Chondrocyte (in vitro differentiated cells): ENCODE measurements around the gene FNBP1. TPM values are rescaled to one million over a fixed set of nuclear protein-coding genes. Genes with fewer than 3 reads are reported as not detected.

Source experiments
- DNase-seq: peaks from one replicate; pipeline ENCODE4 v3.0.0; 2021; ENCODE audit warnings: mixed read lengths, low spot score
- H3K27ac Mint-ChIP-seq: one replicate; pipeline ENCODE4 v1.8.0; 2021; ENCODE audit warnings: mild to moderate bottlenecking, moderate library complexity, mixed read lengths; ENCODE audit not compliant: unreplicated experiment
- H3K27me3 Mint-ChIP-seq: 2 replicates; pipeline ENCODE4 v1.8.0; 2021; ENCODE audit warnings: low read depth, mixed read lengths
- H3K36me3 Mint-ChIP-seq: 2 replicates; pipeline ENCODE4 v1.8.0; 2021; ENCODE audit warnings: low read depth, mixed read lengths
- H3K4me1 Mint-ChIP-seq: 2 replicates; pipeline ENCODE4 v1.8.0; 2021; ENCODE audit warnings: low read depth, mild to moderate bottlenecking, mixed read lengths
- H3K4me3 Mint-ChIP-seq: one replicate; pipeline ENCODE4 v1.8.0; 2021; ENCODE audit warnings: mild to moderate bottlenecking, moderate library complexity, mixed read lengths; ENCODE audit not compliant: unreplicated experiment
- H3K9me3 Mint-ChIP-seq: 2 replicates; pipeline ENCODE4 v1.8.0; 2021; ENCODE audit warnings: low read depth, mixed read lengths
- CTCF ChIP-seq: fragments of 200-600 bp; sonication (generic); IDR thresholded peaks from 2 replicates; pipeline ENCODE4 v1.5.0; 2021; ENCODE audit warnings: antibody characterized with exemption, mild to moderate bottlenecking, moderate library complexity
- long read RNA-seq: library from polyadenylated mRNA; stranded (forward); transcript quantifications from one replicate; pipeline ENCODE4 v2.0.0, GENCODE V29; 2021
- total RNA-seq: library from RNA; stranded (reverse); gene quantifications from 3 replicates; pipeline ENCODE4 v1.2.1, GENCODE V29; 2021

FNBP1 gene
- total RNA-seq, result 49.4 to 61.2 TPM (median 58.7 TPM) in 3 replicates
- long read RNA-seq, full-length matches to known transcripts, result 1 of 30 reads
- long read RNA-seq, partial matches to known transcripts, result 12 of 30 reads
- long read RNA-seq, other reads (novel, unspliced or antisense), result 17 of 30 reads

- peak within 1 kb of the TSS; percentile 89 for H3K4me3 Mint-ChIP-seq
- H3K27ac Mint-ChIP-seq, result peak within 1 kb of the TSS; percentile 91
- no peak for DNase-seq
- H3K27me3 Mint-ChIP-seq, result no peaks in the 10 kb centered on the region
- peaks cover 54% of the 10 kb centered on the region for H3K4me1 Mint-ChIP-seq
- no peaks in the 10 kb centered on the region for H3K9me3 Mint-ChIP-seq
- peak; percentile 20 for TF ChIP-seq CTCF
- H3K36me3 Mint-ChIP-seq, result no peaks in the 10 kb centered on the region
Measured at GRCh38 chr9:130042885-130043653, at the start of gene FNBP1. Gene FNBP1, minus strand, starts transcription at chr9:130043189. Its CDS starts 214 bp downstream, at chr9:130042975.

- peak overlapping the region; percentile 46 for H3K27ac Mint-ChIP-seq
- no peak overlapping the region for H3K4me3 Mint-ChIP-seq
- H3K27me3 Mint-ChIP-seq, result no peaks in the 10 kb centered on the region
- no peak for DNase-seq
- H3K4me1 Mint-ChIP-seq, result peaks cover 3% of the 10 kb centered on the region
- TF ChIP-seq CTCF, result peak; percentile 50
- H3K9me3 Mint-ChIP-seq, result no peaks in the 10 kb centered on the region
- peaks cover 30% of the 10 kb centered on the region for H3K36me3 Mint-ChIP-seq
Measured at GRCh38 chr9:130090915-130091314, 47.9 kb upstream of the FNBP1 start.

- H3K27ac Mint-ChIP-seq, result no peak overlapping the region
- no peak for TF ChIP-seq CTCF
- no peaks in the 10 kb centered on the region for H3K27me3 Mint-ChIP-seq
Measured at GRCh38 chr9:130089141-130089540, 46.2 kb upstream of the FNBP1 start.

GRCh38 chr9:130088051-130088450 lies 45.1 kb upstream of the FNBP1 start:
- Mint-ChIP-seq H3K27me3 (no peaks in the 10 kb centered on the region), H3K4me1 (peaks cover 3% of the 10 kb centered on the region), H3K27ac (no peak overlapping the region), H3K4me3 (no peak overlapping the region), H3K36me3 (peaks cover 31% of the 10 kb centered on the region), H3K9me3 (no peaks in the 10 kb centered on the region)
- TF ChIP-seq CTCF, result no peak
- DNase-seq, result no peak

More at GRCh38 chr9:130089141-130089540, 46.2 kb upstream of the FNBP1 start:
- H3K9me3 Mint-ChIP-seq, result no peaks in the 10 kb centered on the region
- H3K36me3 Mint-ChIP-seq, result peaks cover 31% of the 10 kb centered on the region
- peaks cover 3% of the 10 kb centered on the region for H3K4me1 Mint-ChIP-seq
- no peak overlapping the region for H3K4me3 Mint-ChIP-seq
- DNase-seq, result no peak

- no peaks in the 10 kb centered on the region for H3K4me1 Mint-ChIP-seq
- no peak overlapping the region for H3K4me3 Mint-ChIP-seq
- H3K9me3 Mint-ChIP-seq, result no peaks in the 10 kb centered on the region
- no peaks in the 10 kb centered on the region for H3K27me3 Mint-ChIP-seq
- DNase-seq, result no peak
- peaks cover 29% of the 10 kb centered on the region for H3K36me3 Mint-ChIP-seq
- no peak overlapping the region for H3K27ac Mint-ChIP-seq
- no peak for TF ChIP-seq CTCF
Measured at GRCh38 chr9:130084337-130084736, 41.3 kb upstream of the FNBP1 start.
